SK-N-SH (cell line): ENCODE measurements around the gene DNAJB1. TPM values are rescaled to one million over a fixed set of nuclear protein-coding genes. Genes with fewer than 3 reads are reported as not detected.
A peak's percentile ranks its signal among the peaks of the same experiment; 100 is the strongest.

Experiments used
- CTCF ChIA-PET: fragments of 300-600, 350-600 bp; formaldehyde crosslinking; extraction: SDS; loops from one replicate; lab custom pipeline; 2021; lab: Yijun Ruan, JAX
- POLR2A ChIA-PET: fragments of 350-600 bp; sonication (Branson Sonifier 250); formaldehyde crosslinking; extraction: SDS; loops from one replicate; lab custom pipeline; 2020; ENCODE audit warnings: antibody characterized with exemption, inconsistent platforms; lab: Yijun Ruan, JAX
- DNase-seq: peaks from one replicate; pipeline ENCODE4 v3.0.0; 2012
- H2AFZ ChIP-seq: fragments of 200-600 bp; sonication (generic); 2 replicates; pipeline ENCODE4 v1.8.1; 2016; ENCODE audit warnings: antibody characterized with exemption, mild to moderate bottlenecking, low read depth
- H3F3A ChIP-seq: fragments of 200-600 bp; sonication (generic); replicated peaks from 2 replicates; pipeline ENCODE3; 2016; ENCODE audit warnings: antibody characterized with exemption, mild to moderate bottlenecking; ENCODE audit not compliant: insufficient read depth
- H3K27ac ChIP-seq, 2 experiments: fragments of 200-500 bp in 1 of 2; fragments of 200-600 bp in 1 of 2; sonication (Bioruptor generic) in 1 of 2; sonication (generic), shearing (Covaris generic) in 1 of 2; 2 replicates each; pipeline versions ENCODE4 v1.5.1 to v1.6.1; 2014 to 2016; ENCODE audit warnings: low read depth in 2 of 2, inconsistent platforms in 1 of 2, low read length in 1 of 2, mild to moderate bottlenecking in 1 of 2, mixed read lengths in 1 of 2
- H3K27me3 ChIP-seq: fragments of 200-600 bp; sonication (generic), shearing (Covaris generic); 2 replicates; pipeline ENCODE4 v1.6.1; 2016; ENCODE audit warnings: mixed run types; ENCODE audit not compliant: insufficient read depth
- H3K36me3 ChIP-seq, 2 experiments: fragments of 200-500 bp in 1 of 2; fragments of 200-600 bp in 1 of 2; sonication (Bioruptor generic) in 1 of 2; sonication (generic) in 1 of 2; replicated peaks in 1 of 2; 2 replicates each; pipeline versions ENCODE3 to v1.5.1; 2014 to 2016; ENCODE audit warnings: low read length in 1 of 2, mild to moderate bottlenecking in 1 of 2; ENCODE audit not compliant: insufficient read depth in 2 of 2, control insufficient read depth in 1 of 2
- H3K4me1 ChIP-seq, 2 experiments: fragments of 200-500 bp in 1 of 2; fragments of 200-600 bp in 1 of 2; sonication (Bioruptor generic) in 1 of 2; sonication (generic), shearing (Covaris generic) in 1 of 2; 2 replicates each; pipeline versions ENCODE4 v1.5.1 to v1.6.1; 2014 to 2016; ENCODE audit warnings: low read depth in 1 of 2, low read length in 1 of 2, mixed run types in 1 of 2; ENCODE audit not compliant: insufficient read depth in 2 of 2, control insufficient read depth in 1 of 2
- H3K4me2 ChIP-seq: fragments of 200-600 bp; sonication (generic), shearing (Covaris generic); 2 replicates; pipeline ENCODE4 v1.6.1; 2017; ENCODE audit warnings: mixed run types
- H3K4me3 ChIP-seq, 2 experiments: fragments of 200-500 bp in 1 of 2; fragments of 200-600 bp in 1 of 2; sonication (Bioruptor generic) in 1 of 2; sonication (generic), shearing (Covaris generic) in 1 of 2; 2 replicates each; pipeline versions ENCODE4 v1.5.1 to v1.8.1; 2014 to 2016; ENCODE audit warnings: low read depth in 2 of 2, inconsistent platforms in 1 of 2, low read length in 1 of 2, mild to moderate bottlenecking in 1 of 2, mixed read lengths in 1 of 2, moderate library complexity in 1 of 2
- H3K79me2 ChIP-seq: fragments of 200-600 bp; sonication (generic); 2 replicates; pipeline ENCODE4 v1.8.1; 2017; ENCODE audit warnings: mild to moderate bottlenecking; ENCODE audit not compliant: insufficient read depth
- H3K9ac ChIP-seq: fragments of 200-600 bp; sonication (generic); 2 replicates; pipeline ENCODE4 v1.6.1; 2017; ENCODE audit warnings: mixed run types
- H3K9me2 ChIP-seq: fragments of 200-600 bp; sonication (generic); 2 replicates; pipeline ENCODE4 v1.6.1; 2017; ENCODE audit warnings: mixed run types
- H3K9me3 ChIP-seq: fragments of 200-600 bp; sonication (generic); 2 replicates; pipeline ENCODE4 v1.6.1; 2017; ENCODE audit warnings: mixed run types, mild to moderate bottlenecking, moderate library complexity
- H4K20me1 ChIP-seq: fragments of 200-600 bp; sonication (generic); 2 replicates; pipeline ENCODE4 v1.6.1; 2017; ENCODE audit warnings: mild to moderate bottlenecking, mixed run types; ENCODE audit not compliant: insufficient read depth
- ELF1 ChIP-seq: IDR thresholded peaks from 2 replicates; pipeline ENCODE4 v1.4.0; 2012
- FOSL2 ChIP-seq: IDR thresholded peaks from 2 replicates; pipeline ENCODE4 v1.4.0; 2012; ENCODE audit warnings: low read depth, mild to moderate bottlenecking, moderate library complexity, borderline replicate concordance
- FOXJ3 ChIP-seq: sonication (generic); formaldehyde crosslinking; IDR thresholded peaks from 2 replicates; pipeline ENCODE4 v1.5.1; 2020; ENCODE audit warnings: mild to moderate bottlenecking, missing genetic modification reagents
- GABPA ChIP-seq: IDR thresholded peaks from 2 replicates; pipeline ENCODE4 v1.4.0; 2012; ENCODE audit warnings: low read depth, mild to moderate bottlenecking
- GATA2 ChIP-seq: sonication (generic); formaldehyde crosslinking; IDR thresholded peaks from 2 replicates; pipeline ENCODE4 v1.5.0; 2020; ENCODE audit warnings: mild to moderate bottlenecking, missing genetic modification reagents
- MXI1 ChIP-seq: IDR thresholded peaks from 2 replicates; pipeline ENCODE4 v1.6.1; 2012; ENCODE audit warnings: mild to moderate bottlenecking, low read depth, low read length, improper control_type of control experiment
- NFIC ChIP-seq: IDR thresholded peaks from 2 replicates; pipeline ENCODE4 v1.4.0; 2012; ENCODE audit warnings: borderline replicate concordance
- NRF1 ChIP-seq: IDR thresholded peaks from 2 replicates; pipeline ENCODE4 v1.6.1; 2012; ENCODE audit warnings: low read depth, mild to moderate bottlenecking, low read length
- POLR2AphosphoS5 ChIP-seq: IDR thresholded peaks from 2 replicates; pipeline ENCODE4 v1.6.1; 2012; ENCODE audit warnings: low read depth, low read length
- RFX5 ChIP-seq: IDR thresholded peaks from 2 replicates; pipeline ENCODE4 v1.6.1; 2012; ENCODE audit warnings: mild to moderate bottlenecking, improper control_type of control experiment, low read length
- SIN3A ChIP-seq: IDR thresholded peaks from 2 replicates; pipeline ENCODE4 v1.6.1; 2012; ENCODE audit warnings: low read depth, mild to moderate bottlenecking, low read length, moderate library complexity, borderline replicate concordance
- TAF1 ChIP-seq: IDR thresholded peaks from 2 replicates; pipeline ENCODE4 v1.6.1; 2012; ENCODE audit warnings: low read depth, mild to moderate bottlenecking, low read length, moderate library complexity, borderline replicate concordance
- TCF12 ChIP-seq: IDR thresholded peaks from 2 replicates; pipeline ENCODE4 v1.4.0; 2012
- TEAD4 ChIP-seq: IDR thresholded peaks from 2 replicates; pipeline ENCODE4 v1.4.0; 2012; ENCODE audit warnings: mild to moderate bottlenecking, borderline replicate concordance; ENCODE audit not compliant: insufficient read depth
- WGBS: methylation state at CpG from one replicate; pipeline ENCODE4 v1.1.6; 2017; ENCODE audit warnings: low lambda C conversion rate; 5-methylcytosine and 5-hydroxymethylcytosine counted together
- polyA plus RNA-seq, 3 experiments: library from polyadenylated mRNA; depleted of rRNA; stranded (reverse); fragments of >200 nt; gene quantifications; 2 replicates each; pipeline ENCODE4 v1.2.3, GENCODE V29; 2012
- TF ChIP-seq, protein P1 (sequence below): IDR thresholded peaks from 2 replicates; pipeline ENCODE4; 2012
- TF ChIP-seq, protein P2 (sequence below): fragments of 150-350 bp; IDR thresholded peaks from 2 replicates; pipeline ENCODE4 v1.6.1; 2016; ENCODE audit warnings: mild to moderate bottlenecking, low read depth, low read length

DNAJB1 gene
- polyA plus RNA-seq, 1 of the 3 experiments (the other 2 are of a cell fraction) = 103 TPM

DNA sequence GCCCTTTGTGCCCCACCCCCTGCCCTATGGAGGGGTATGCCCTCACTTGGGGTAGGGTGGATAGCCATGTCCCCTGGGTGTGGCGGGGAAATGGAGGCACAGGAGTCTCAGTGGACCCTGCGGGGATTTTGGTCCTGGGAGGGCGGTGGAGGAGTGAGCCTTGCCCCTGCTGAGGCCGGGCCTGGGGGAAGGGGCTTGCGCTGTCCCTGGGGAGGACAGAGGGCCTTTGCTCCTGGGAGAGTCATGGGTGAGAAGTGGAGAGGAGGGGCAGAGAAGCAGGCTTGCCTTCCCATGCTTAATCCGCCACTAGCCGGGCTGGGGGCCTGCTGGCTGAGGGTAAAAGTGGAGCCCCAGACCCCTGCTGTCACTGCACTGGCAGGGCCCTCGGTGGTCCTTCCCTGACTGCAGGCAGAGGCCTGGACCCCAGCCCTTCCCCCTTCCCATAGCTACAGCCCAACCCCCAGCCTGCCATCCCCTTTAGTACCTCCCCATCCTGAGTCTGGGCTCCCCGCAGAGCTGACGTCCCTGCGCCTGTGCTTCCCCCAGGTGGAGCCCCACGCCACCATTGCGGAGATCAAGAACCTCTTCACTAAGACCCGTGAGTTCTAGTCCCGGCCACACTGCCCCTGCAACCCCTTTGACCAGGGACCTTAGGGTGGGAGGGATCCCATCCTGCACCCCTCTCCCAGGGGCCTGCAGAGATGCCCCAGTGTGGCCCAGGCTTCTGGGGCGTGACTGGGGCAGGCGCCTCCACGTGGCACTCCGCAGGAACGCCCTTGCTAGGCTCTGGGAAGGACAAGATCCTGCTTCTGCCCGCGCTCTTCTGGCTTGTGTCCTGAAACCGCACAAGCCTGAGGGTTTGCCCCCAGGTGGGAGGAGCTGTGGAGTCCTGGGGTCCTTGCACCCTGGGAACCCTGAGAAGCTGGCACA lies 44.7 kb upstream of the DNAJB1 start (continued):
- TF ChIP-seq, protein P1, sequence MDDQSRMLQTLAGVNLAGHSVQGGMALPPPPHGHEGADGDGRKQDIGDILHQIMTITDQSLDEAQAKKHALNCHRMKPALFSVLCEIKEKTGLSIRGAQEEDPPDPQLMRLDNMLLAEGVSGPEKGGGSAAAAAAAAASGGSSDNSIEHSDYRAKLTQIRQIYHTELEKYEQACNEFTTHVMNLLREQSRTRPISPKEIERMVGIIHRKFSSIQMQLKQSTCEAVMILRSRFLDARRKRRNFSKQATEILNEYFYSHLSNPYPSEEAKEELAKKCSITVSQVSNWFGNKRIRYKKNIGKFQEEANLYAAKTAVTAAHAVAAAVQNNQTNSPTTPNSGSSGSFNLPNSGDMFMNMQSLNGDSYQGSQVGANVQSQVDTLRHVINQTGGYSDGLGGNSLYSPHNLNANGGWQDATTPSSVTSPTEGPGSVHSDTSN = no peak
- TF ChIP-seq SIN3A = no peak
- no peak for TF ChIP-seq TEAD4

DNA sequence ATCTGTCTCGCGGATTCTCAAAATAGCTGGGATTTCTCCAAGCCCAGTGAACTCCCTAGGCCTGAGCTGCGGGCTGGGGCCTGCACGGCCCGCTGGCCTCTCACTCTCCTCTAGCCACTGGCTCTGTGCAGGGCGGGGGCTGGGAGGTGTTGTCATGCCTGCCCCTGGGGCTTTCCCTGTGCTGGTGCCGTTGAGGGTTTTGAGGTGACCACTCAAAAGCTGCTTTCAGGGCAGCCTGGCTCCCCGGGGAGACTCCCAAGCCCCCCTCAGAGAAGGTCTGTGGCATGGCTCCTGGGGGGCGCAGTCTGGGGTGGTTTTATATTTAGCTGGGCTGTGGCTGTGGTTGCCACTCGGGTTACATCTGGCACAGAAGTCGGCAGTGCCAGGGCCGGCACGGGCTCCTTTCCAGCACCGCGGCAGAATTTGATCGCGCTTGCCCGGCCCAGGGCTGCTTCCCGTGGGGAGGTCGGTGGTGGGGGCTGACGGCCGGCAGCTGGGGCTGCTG lies 43.7 kb upstream of the DNAJB1 start:
- peak overlapping the region in 1 of 2 experiments; percentile 14; a peak in 2 of 4 replicates for H3K27ac ChIP-seq
- peaks cover 0 to 16% of the 10 kb centered on the region in 2 experiments for H3K36me3 ChIP-seq
- H3K4me2 ChIP-seq = no peak overlapping the region; the same call in 1 of the 2 replicates
- peaks cover 0 to 10% of the 10 kb centered on the region in 2 experiments; a peak in 1 of 4 replicates for H3K4me1 ChIP-seq
- WGBS = 64% methylated on average over 6 of the region's 22 CpGs
- H3K27me3 ChIP-seq = no peaks in the 10 kb centered on the region
- no peak overlapping the region for H2AFZ ChIP-seq
- ChIA-PET POLR2A (no interaction called here), CTCF (interaction anchor here (1.2 kb wide), 1 partner anchor 12 kb away, joined by 5 read pairs; no protein-coding TSS in a partner anchor)
- no peak overlapping the region for H3K9ac ChIP-seq
- no peak for TF ChIP-seq GATA2 (CRISPR knock-in tag)
- TF ChIP-seq ELF1 = no peak
- no peak for TF ChIP-seq RFX5
- no peak for TF ChIP-seq GABPA
- TF ChIP-seq TCF12 = no peak
- TF ChIP-seq POLR2AphosphoS5 = no peak
- no peak for TF ChIP-seq FOXJ3 (CRISPR knock-in tag)
- no peak for TF ChIP-seq SIN3A
- TF ChIP-seq NRF1 = no peak
- TF ChIP-seq MXI1 = no peak
- TF ChIP-seq TAF1 = no peak
- H3K9me2 ChIP-seq = no peaks in the 10 kb centered on the region
- H3K4me3 ChIP-seq = no peak overlapping the region
- no peaks in the 10 kb centered on the region for H4K20me1 ChIP-seq
- peaks cover 6% of the 10 kb centered on the region for H3K79me2 ChIP-seq
- no peaks in the 10 kb centered on the region for H3F3A ChIP-seq
- DNase-seq = peak; percentile 14
- no peaks in the 10 kb centered on the region for H3K9me3 ChIP-seq

DNA sequence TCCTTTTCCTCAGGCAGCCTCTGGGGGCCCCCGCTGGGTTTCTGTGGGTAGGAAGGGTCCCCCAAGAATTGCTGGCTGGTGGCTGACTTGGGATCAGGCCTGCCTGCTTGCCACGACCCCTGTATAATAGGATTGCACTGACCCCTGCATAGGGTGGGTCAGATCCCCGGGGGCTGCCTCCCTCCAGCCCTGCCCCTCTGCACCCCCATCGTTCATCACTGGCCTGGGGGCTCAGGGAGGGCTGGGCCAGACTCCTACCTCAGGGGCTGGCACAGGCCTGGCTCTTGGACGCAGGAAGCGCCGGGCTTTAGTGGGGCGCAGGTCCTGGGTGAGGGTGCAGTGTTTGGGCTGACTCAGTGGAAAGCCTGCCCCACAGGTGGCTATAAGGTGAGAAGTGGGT lies 43.1 kb upstream of the DNAJB1 start:
- no peaks in the 10 kb centered on the region for H4K20me1 ChIP-seq
- peaks cover 0 to 14% of the 10 kb centered on the region in 2 experiments for H3K36me3 ChIP-seq
- no peak overlapping the region for H2AFZ ChIP-seq
- H3K27me3 ChIP-seq = no peaks in the 10 kb centered on the region
- H3K4me1 ChIP-seq = peaks cover 0 to 15% of the 10 kb centered on the region in 2 experiments; a peak in 1 of 4 replicates
- no peak overlapping the region for H3K27ac ChIP-seq
- DNase-seq = peak; percentile 11
- no peak for TF ChIP-seq TAF1
- no peak for TF ChIP-seq NFIC
- TF ChIP-seq, protein P2, sequence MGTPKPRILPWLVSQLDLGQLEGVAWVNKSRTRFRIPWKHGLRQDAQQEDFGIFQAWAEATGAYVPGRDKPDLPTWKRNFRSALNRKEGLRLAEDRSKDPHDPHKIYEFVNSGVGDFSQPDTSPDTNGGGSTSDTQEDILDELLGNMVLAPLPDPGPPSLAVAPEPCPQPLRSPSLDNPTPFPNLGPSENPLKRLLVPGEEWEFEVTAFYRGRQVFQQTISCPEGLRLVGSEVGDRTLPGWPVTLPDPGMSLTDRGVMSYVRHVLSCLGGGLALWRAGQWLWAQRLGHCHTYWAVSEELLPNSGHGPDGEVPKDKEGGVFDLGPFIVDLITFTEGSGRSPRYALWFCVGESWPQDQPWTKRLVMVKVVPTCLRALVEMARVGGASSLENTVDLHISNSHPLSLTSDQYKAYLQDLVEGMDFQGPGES = no peak
- no peak for TF ChIP-seq TEAD4
- no peak for TF ChIP-seq FOXJ3 (CRISPR knock-in tag)
- TF ChIP-seq FOSL2 = no peak
- H3K79me2 ChIP-seq = peaks cover 6% of the 10 kb centered on the region
- WGBS = 88% methylated on average over 6 of the region's 8 CpGs
- ChIA-PET POLR2A (no interaction called here), CTCF (interaction anchor here (1.2 kb wide), 1 partner anchor 13 kb away, joined by 5 read pairs; no protein-coding TSS in a partner anchor)
- no peak overlapping the region for H3K4me3 ChIP-seq
- H3F3A ChIP-seq = no peaks in the 10 kb centered on the region
- H3K9ac ChIP-seq = no peak overlapping the region
- no peaks in the 10 kb centered on the region for H3K9me2 ChIP-seq
- no peaks in the 10 kb centered on the region for H3K9me3 ChIP-seq
- no peak overlapping the region; the same call in 1 of the 2 replicates for H3K4me2 ChIP-seq
